Kidney epithelial cell (primary cell): ENCODE data around the gene IPO13. TPM values are rescaled to one million over a fixed set of nuclear protein-coding genes. Genes with fewer than 3 reads are reported as not detected.

Experiments
- DNase-seq: peaks from one replicate; pipeline ENCODE4 v3.0.0-alpha.2; 2010; ENCODE audit warnings: low read depth
- H3K27me3 ChIP-seq: 2 replicates; pipeline ENCODE4 v1.6.0; 2011; ENCODE audit warnings: low read length; ENCODE audit not compliant: control insufficient read depth, insufficient read depth
- H3K36me3 ChIP-seq: 2 replicates; pipeline ENCODE4 v1.5.1; 2011; ENCODE audit warnings: low read length; ENCODE audit not compliant: control insufficient read depth, insufficient read depth
- H3K4me3 ChIP-seq: 2 replicates; pipeline ENCODE4 v1.5.1; 2011; ENCODE audit warnings: low read depth, mild to moderate bottlenecking, control low read depth, low read length
- CTCF ChIP-seq: IDR thresholded peaks from 2 replicates; pipeline ENCODE4 v1.5.1; 2011; ENCODE audit warnings: mild to moderate bottlenecking, moderate library complexity, low read length, control low read depth, inconsistent platforms; ENCODE audit not compliant: insufficient read depth, poor library complexity, severe bottlenecking
- total RNA-seq: library from RNA; depleted of rRNA; stranded (reverse); fragments of >200 nt; gene quantifications from 2 replicates; pipeline ENCODE4 v1.2.3, GENCODE V29; 2015

The IPO13 gene
- total RNA-seq, 1 donor from 2014 or later: 32.8 TPM

DNA sequence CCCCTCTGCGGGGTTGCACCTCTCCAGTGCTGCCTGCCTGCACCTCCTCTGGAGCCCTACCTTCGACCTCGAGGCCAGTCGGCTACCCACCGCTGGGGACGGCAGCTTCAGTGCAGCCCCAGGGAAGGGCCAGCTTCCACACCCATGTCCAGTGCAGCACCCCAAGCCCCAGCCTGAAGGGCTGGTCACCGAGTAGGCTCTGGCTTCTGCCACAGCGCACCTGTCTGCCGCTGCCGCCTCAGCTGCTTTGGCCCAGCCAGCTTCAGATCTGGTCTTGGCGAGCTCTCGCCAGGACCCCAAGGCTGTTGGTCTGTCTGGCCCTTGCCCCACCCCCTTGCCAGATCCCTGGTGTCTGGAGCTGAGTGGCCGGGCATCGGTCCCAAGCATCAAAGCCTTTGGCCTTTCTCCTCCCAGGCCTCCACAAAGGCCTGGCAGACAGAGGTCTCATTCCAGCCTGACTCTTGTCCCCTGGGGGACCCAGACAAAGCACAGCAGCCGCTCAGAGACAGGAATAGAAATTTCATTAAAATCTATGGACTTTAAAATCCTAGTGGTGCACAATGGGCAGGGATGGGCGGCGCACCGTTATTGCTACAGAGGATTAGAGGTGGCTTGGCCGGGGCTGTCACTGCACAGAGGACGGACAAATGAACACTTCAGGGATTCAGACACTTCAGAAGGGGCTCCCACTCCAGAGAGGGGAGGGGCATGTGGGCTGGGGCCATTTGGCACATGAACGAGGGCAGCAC, 49.4 kb downstream of the IPO13 start:
- Histone ChIP-seq H3K4me3 (no peak overlapping the region), H3K27me3 (no peaks in the 10 kb centered on the region), H3K36me3 (no peaks in the 10 kb centered on the region)
- TF ChIP-seq CTCF: no peak
- no peak for DNase-seq

GRCh38 chr1:43996733-43997115, 50.0 kb downstream of the IPO13 start:
- TF ChIP-seq CTCF: no peak
- Histone ChIP-seq H3K27me3 (no peaks in the 10 kb centered on the region), H3K4me3 (no peak overlapping the region), H3K36me3 (no peaks in the 10 kb centered on the region)
- no peak for DNase-seq

GRCh38 chr1:43997295-43997999, 50.7 kb downstream of the IPO13 start:
- no peak overlapping the region for H3K4me3 ChIP-seq
- no peaks in the 10 kb centered on the region for H3K27me3 ChIP-seq
- no peak for TF ChIP-seq CTCF
- no peaks in the 10 kb centered on the region for H3K36me3 ChIP-seq
- no peak for DNase-seq

DNA sequence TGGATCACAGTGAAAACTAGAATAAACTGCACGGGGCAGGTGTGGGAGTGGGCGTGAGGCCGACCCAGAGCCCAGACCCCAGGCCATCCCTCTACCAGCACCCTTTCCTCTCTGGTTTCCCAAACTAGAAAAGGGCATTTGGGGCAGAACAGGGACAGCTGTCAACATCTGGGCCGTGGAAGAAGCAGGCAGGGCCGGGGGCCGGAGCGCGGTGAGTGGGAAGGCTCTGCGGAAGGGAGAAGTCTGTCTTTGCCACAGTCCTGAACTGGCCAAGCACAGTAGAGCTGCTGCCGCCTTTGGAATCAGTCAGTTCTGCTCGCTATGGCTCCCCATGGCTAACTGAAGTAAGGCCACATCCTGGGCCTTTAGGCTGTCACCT, 51.2 kb downstream of the IPO13 start:
- no peak overlapping the region for H3K4me3 ChIP-seq
- TF ChIP-seq CTCF: no peak
- DNase-seq: no peak
- no peaks in the 10 kb centered on the region for H3K27me3 ChIP-seq
- H3K36me3 ChIP-seq: no peaks in the 10 kb centered on the region

DNA sequence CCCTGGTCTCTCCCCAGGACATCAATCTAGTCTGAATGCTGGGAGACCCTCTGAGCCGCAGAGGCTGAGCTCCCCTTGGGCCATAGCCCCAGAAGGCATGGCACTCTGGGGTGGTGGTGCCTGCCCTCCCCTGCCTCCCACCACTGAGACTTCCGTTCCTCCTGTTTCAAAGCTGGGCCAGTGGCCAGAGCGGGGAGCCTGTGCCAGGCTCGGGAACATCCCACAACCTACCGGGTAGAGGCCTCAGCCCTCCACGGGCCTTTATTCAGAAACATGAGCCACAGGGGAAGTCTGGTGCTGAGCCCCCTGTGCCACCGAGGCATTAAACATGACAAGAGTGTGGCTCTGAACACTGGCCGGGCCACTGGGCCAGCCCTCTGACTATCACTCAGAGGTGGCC, 52.7 kb downstream of the IPO13 start:
- no peaks in the 10 kb centered on the region for H3K27me3 ChIP-seq
- no peak for TF ChIP-seq CTCF

More for the DNA sequence above, 52.7 kb downstream of the IPO13 start:
- H3K36me3 ChIP-seq: no peaks in the 10 kb centered on the region
- DNase-seq: no peak
- no peak overlapping the region for H3K4me3 ChIP-seq
